HG02623 (cell line): ENCODE data around the gene RPS6KA2.

ENCODE experiments used
- ATAC-seq: cut with Tn5 transposase; IDR thresholded peaks from one replicate; pipeline ENCODE4 v1.9.1; 2021; ENCODE audit warnings: moderate library complexity; ENCODE audit not compliant: unreplicated experiment

Gene RPS6KA2

DNA sequence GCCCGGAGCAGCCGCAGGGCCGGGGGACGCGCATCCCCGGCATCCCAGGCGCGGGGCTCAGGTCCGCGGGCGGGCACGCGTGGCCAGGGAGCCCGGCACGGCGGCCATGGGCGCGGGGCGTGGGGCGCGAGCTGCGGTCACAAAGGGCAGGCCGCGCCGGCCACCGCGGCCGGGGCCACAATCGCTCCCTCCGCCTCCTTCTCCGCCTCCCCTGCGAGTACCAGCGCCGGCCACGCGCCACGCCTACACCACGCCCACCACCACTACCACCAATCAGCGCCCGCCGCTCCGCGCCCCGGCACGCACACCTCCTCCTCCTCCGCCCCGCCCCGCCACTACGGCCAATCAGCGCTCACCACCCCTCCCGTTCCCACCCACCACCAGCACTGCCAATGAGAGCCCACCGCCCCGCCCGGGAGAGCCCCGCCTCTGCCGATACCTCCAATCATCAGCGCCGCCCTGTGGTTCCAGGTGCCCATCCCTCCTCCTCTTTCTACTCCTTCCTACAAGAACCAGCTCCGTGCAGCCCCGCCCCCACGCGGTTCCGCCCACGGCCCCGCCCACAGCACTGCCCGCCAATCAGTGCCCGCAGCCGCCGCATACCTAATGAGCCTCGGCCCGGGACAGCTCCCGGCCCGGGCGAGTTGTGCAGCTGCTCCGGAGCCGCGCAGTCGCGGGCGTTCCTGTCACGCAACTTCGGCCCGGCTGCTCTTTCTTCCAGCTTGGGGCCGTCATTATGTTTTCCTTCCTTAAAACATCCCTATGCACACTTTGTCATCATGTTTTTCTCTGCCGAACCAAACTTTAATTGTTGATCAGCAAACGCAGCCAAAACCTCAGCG, at the start of gene RPS6KA2:
Gene RPS6KA2 (minus strand): TSS at position 219 of the 842 bp plus-strand sequence. CDS start 232 bp downstream, outside the sequence.
- ATAC-seq: peak; percentile 86

DNA sequence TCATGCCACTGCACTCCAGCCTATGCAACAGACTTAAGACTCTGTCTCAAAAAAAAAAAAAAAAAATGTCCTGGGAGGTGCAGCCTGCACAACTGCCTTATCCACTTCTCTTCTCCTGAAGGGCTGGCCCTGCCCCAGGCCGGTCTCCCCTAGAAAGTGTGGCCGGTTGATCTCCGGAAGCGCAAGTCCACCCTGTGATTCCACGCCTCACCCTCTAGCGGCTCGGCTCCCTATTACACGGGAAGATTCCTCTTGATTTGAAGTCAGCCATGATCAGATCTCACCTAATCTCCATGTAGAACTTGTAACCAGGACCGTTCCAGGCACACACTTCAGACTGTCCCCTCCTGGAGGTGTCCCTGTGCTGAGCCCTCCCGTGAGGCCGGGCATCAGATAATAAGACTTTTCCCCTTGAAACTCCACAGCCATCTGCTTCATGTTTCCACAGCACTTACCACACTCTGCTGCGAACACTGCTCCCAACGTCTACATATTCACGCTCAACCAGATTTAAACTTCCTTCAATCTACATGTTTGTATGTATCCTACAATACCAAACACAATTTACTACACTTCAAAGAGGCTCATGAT, 49.3 kb upstream of the RPS6KA2 start:
- no peak for ATAC-seq

DNA sequence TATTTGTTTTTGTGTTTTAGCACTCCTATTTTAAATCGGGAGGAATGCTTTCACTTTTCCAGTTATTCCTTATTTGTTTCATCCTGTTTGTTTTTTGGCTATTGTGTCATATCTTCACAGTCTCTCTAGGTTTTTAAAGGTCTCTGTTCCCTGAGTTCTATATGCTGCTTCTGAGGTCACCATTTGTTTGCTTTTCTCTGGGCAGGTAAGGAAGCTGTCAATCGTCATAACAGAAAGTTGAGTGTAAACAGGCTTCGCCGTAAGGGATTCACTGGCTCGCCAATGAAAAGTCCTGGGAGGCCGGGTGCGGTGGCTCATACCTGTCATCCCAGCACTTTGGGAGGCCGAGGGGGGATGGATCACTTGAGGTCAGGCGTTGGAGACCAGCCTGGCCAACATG, 48.7 kb upstream of the RPS6KA2 start:
- no peak for ATAC-seq

DNA sequence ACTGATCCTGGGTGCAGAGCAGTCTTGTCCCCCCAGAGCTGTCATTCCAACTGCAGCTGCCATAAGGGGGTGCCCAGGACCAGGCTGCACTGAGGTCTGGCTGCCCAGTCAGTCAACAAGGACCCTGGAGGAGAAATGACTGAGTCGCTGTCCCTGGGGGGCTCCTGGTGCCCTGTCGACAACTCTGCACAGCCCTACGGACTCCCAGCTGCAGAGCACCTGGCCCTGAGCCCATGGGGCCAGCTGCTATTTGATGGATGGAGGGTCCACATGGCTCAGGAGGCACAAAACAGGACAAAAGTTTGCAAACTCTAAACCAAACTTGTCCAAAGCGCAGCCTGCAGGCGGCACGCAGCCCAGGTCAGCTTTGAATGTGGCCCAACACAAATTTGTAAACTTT, 46.3 kb upstream of the RPS6KA2 start:
- ATAC-seq: no peak

DNA sequence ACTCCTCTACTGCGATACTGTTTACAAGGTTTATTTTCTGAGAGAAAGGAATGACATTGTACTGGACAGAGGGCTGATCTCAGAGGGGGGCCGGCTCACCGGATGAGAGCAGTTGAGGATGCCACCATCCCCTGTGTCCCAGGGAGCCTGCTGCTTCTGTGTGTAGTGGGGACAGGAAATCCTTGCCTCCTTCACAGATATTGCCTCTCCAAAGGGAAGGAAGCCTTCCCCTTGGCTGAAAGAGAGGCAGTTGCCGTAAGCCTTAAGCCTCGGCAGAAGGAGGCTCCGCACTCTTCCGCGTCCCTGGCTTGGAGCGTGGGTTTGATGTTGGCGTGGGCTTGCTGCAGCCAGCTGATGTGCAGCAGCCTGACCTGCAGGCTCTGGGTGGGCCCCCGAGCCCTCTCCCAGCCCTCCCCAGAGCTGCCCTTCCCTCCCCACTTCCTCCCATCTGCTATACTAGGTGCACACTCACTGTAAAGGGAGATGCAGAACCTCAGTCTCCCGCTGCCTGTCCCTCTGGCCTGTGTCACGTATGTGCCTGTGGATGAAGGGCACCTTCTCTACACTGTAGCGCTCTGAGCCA, 45.7 kb upstream of the RPS6KA2 start:
- no peak for ATAC-seq

DNA sequence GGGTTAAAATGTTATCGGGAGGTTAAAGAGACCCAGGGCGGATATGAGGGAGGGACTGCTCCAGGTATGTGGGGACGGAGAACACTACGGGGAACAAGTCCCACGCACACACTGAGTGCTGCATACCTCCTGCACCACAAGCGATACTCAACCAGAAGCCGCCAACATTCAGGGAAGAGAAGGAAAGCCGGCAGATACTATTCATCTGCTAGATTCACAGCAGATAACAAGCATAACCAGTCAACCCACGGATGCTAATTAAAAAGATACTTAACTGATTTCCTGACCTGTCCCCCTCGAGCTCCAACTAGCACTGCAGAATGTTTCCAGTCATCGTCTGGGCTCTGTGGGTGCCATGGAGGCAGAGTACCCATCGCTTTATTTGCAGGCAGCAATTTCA, 45.1 kb upstream of the RPS6KA2 start:
- ATAC-seq: no peak

DNA sequence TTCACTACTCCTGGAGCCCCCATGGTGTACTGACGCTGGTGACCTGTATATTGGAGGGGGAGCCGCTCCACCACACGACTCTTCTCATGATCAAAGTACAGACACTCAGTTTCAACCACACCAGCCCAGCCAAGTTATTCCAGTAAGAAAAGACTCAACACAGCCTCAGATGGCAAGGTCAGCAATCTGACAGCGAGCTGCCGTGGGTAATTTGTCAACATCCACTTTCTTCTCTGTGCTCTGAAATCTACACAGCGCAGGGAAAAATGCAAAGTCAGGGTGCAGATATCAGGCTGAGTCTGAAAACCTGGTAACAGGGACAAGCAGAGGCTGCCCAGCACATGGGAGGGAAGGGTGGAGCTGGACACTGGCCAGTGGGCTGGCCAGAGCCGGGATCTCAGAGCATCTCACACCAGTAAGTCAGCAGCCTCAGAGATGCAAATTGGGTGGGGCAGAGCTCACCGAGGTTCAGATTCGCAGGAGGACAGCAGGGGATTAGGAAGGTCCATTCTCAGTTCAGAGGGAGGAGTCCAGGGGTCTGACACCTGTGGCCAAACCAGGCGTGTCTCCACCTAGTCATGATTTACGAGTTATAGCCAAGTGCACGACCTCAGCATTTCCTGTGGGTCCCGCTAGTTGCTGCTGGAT, 44.5 kb upstream of the RPS6KA2 start:
- ATAC-seq: no peak

DNA sequence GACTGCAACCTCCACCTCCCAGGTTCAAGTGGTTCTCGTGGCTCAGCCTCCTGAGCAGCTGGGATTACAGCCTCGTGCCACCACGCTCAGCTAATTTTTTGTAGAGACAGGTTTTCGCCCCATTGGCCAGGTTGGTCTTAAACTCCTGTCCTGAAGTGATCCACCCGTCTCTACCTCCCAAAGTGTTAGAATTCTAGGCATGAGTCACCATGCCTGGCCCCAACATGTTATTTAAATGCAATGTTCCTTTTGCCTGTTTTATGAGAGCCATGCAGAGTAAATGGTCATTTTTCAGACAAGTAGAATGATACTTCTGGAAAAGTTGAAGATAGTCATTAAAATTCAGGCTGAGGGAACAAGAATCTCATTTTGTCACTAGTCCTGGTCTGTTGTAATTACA, 43.8 kb upstream of the RPS6KA2 start:
- ATAC-seq: no peak

DNA sequence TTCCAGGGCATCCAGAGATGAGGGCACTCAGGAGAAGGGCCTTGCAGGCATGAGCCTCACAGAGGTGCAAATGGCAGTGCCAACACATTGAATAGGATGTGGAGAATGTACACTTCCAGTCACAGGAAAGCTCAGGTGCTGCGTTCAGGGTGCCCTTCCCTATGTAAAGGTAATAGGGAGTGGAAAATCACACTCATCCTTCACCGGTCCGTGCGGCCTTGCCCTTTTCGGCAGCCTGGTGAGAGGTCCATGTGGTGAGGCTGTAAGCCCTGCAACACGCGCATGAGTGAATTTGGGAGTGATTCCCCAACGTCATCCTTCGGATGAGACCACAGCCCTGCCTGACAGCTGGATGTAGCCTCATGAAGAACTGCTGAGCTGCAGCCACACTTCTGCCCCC, 43.0 kb upstream of the RPS6KA2 start:
- ATAC-seq: no peak

DNA sequence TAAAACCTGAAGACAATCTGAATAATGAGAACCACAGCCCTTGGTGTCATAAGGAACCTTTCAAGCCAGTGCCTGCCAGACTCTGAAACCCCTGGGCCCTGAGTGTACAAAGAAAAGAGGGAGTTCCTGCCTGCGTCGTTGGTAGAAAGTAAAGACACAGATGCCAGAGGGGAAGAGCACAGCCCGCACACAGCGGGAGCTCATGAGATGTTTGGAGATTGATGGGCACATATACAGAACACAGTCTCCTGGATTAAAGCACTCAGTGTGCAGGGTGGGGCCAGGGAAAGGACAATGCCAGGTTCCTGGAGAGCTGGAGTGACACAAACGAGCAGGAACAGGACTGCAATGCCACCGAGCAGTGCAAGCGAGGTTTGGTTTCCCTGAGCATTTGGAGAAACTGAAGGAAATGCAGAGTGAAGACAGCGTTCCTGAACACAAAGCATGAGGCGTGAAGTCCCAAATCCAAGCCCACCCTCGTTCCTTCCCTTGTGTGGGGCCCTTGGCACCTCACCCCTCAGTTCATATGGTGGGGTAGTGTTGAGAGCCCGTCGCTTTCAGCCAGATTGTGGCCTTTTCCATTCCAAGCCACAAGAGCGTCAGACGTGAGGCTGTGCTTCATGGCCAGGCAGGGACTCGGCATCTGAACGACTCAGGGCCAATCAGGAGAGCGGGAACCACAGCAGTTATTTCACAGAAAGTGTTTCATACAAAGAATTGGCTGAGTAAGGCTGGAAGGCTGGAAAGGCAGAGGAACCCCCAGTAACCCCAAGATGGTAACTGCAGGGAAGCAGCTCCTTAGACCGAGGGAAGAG, 41.0 kb upstream of the RPS6KA2 start:
- ATAC-seq: no peak

DNA sequence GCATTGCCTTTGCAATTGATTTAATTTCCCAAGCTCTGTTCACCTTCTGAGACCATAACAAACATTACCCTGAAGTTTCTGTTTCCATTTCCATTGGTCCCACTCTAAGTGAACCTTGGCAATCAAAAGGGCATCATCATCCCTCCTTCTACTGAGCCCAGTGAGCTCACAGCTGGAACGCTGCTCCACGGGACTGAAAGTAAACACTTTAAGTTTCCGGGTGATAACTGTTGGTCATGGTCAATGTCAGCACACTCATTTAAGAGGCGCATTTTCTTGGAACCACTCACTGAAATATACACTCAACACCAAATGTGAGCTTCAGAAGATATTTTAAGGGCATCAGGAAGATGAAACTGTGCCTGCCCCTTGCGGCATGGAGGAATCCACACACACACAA, 37.1 kb upstream of the RPS6KA2 start:
- no peak for ATAC-seq

DNA sequence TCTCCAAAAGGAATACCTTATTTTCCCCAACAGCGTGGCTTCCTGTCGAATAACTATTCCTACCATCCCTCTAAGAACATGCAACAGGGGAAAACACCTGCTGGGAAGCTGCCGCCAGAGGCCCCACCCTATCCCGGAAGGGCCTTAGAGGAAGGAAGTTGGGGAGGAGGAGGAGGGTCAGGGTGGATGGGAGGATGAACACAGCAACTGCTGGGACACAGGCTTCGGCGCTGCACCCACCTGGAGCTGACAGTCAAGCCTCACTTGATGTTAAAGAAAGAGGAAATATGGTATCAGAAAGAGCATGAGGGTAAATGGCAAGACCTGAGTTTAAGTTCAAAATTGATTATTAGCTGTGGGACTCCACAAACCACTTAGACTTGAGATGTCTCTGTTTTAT, 36.5 kb upstream of the RPS6KA2 start:
- no peak for ATAC-seq

DNA sequence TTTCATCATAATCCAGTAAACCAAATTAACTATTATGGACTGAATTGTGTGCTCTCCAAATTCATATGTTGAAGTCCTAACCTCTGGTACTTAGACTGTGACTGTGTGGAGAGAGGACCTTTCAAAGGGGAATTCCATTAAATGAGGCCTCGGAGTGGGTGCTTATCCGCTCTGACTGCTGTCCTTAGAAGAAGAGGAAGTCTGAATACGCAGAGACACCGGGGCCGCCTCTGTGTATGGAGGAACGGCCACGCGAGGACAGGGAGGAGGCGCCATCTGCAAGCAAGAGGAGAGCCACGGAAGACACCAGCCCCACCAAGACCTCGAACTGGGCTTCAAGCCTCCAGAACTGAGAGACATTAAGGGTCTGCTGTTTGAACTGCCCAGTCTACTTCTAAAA, 35.6 kb upstream of the RPS6KA2 start:
- no peak for ATAC-seq

DNA sequence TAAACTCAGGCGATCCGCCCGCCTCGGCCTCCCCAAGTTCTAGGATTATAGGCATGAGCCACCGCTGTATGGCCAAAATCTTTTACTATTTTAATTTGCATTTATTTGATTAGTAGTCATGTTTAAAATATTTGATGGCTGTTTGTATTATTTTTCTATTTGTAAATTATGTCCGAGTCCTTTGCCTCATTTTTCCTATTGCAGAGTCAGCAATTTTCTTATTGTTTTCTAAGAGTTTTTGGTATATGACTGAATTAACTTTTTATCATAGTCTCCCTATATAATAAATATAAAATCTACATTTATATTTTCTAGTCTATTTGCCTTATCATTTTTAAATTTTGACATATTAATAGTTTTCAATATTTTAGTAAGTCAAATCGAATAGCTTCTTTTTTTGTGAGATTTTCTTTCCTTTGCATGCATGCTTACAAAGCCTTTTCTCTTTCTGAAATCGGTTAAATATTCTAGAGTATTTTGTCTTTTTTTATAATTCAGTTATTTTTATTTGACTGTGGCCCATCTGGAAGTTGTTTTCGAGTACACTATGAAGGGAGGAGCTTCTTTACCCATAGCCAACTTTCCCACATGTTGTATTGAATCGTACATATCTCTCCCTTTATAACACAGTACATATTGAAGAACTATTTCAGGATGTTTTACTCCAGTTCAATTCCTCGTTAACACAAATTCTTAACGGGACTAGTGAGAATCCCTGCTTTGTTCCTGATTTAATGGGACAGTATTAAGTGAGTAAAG, 34.5 kb upstream of the RPS6KA2 start:
- no peak for ATAC-seq

DNA sequence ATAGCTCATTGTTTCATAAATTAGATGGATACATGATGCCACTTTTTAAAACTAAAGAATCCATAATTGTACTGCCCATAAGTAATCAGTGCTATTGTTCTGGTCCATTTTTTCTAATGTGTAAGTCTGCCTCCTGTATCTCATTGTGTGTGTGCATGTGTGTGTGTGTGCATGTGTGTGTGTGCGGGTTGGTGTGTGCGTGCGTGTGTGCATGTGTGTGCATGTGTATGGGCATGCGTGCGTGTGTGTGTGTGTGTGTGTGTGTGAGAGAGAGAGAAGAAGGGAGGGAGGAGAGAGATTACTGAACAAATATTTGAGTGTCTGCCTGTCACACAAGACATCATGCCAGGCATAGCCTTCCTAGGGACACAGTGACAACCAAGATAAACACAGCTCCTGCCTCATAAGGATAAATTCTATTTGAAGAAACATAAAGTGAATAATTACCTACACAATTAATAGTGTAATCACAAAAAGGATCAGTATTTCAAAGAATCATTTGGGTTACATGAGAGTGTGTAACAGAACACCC, 33.2 kb upstream of the RPS6KA2 start:
- ATAC-seq: no peak

DNA sequence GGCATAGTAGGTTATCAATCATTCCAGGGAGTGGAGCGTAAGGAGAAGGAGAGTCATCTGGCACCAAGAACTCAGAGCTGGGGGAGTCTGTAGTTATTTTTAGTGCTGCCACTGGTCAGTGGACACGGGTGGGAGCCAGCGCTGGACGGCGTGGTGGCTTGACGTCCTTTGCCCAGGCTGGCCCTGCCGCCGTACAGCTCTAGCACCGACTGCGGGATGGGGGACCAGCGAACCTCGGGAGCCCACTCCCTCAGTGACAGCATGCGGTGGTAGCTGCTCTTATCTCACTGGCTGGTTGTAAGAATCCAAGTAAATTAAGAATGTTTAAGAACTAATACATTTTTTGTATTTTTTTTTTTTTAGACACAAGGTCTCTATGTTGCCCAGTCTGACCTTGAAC, 32.5 kb upstream of the RPS6KA2 start:
- no peak for ATAC-seq

DNA sequence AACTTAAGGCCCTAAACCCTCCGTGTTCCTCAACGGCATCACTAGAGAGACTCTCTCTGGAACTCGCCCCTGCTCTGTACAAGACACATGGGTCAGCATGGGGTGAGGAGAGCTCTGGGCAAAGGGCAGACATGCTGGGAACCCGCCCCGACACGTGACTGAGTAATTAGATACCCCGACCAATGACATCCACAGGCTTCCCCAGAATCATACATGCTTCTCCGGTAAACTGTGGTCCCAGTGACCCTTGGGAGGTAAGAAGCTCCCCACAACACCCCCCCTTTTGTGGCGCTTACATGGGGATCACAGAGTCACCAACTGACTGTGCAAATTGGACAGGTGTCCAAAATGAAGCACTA, 31.7 kb upstream of the RPS6KA2 start:
- ATAC-seq: no peak

DNA sequence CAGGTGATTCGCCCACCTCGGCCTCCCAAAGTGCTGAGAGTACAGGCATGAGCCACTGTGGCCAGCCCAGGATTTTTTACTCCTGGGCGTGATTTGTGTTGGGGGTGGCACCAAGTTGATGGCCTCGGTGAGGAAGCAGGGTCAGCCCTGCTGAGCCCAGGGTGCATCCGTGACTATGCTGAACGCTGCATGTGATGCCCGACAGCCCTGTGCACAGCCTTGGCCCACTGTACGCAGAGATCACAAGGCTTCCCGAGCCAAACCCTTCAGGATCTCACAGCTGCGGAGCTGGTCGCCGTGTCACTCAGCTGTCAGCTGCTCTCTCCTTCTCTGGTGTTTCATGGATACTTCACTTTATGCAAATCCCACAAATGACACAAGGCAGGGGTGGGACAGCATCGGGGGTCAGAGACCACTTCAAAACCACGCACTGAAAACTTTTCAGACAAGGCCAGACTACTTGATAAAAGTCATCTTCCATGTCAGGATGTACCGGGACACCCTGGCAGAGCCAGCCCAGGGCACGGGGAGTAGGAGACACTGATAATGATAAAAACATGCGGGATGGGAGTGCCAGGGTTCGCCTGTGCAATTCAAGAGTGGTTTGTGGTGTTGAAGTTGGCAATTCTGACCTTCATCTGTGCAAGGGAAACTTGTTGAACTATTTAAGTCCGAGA, 31.2 kb upstream of the RPS6KA2 start:
- ATAC-seq: no peak

DNA sequence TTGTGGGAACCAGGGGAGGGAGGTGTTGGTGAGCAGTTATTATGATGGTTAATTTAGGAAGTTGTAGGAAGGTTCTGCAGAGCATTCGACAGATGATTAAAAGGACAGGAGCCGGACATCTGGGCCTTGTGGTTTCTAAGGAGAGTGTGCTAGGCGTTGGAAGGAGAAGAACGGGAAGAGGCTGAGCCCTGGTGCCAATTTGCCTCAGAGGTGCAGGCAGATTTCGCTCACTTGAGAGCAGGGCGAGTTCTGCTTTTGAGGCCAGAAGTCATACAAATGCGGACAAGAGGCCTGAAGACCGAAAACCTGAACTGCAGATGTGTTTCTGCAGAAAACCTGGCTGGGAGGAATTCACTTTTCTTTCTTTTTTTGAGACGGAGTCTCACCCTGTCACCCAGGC, 30.5 kb upstream of the RPS6KA2 start:
- ATAC-seq: no peak
